MM.1S (cell line): ENCODE data around the gene HDGF.

Experiments used
- CTCF ChIP-seq: fragments of 300-600 bp; sonication (generic); IDR thresholded peaks from 2 replicates; pipeline ENCODE4 v1.5.1; 2016; ENCODE audit warnings: antibody characterized with exemption, low read length, mixed read lengths
- EZH2 ChIP-seq: fragments of 300-600 bp; sonication (generic); optimal IDR thresholded peaks from 2 replicates; pipeline ENCODE3; 2017; ENCODE audit warnings: low read depth, mild to moderate bottlenecking, antibody characterized with exemption, low read length, mixed read lengths

GRCh38 chr1:156692441-156692924 lies 59.0 kb downstream of the HDGF start:
- TF ChIP-seq CTCF, result no peak
- TF ChIP-seq EZH2, result no peak
